Mesothelial cell of epicardium (in vitro differentiated cells): ENCODE data around the gene NXPH3. TPM values are rescaled to one million over a fixed set of nuclear protein-coding genes. Genes with fewer than 3 reads are reported as not detected.

ENCODE experiments used
- DNase-seq, 2 experiments: peaks; one replicate each; pipeline ENCODE4 v3.0.0; 2021; ENCODE audit warnings: low spot score in 2 of 2; ENCODE audit not compliant: unreplicated experiment in 2 of 2
- H3K27ac Mint-ChIP-seq: 2 replicates; pipeline ENCODE4 v1.8.0; 2021; ENCODE audit warnings: mixed read lengths
- H3K27me3 Mint-ChIP-seq: 2 replicates; pipeline ENCODE4 v1.8.0; 2021; ENCODE audit warnings: low read depth, mixed read lengths
- H3K36me3 Mint-ChIP-seq: 2 replicates; pipeline ENCODE4 v1.8.0; 2021; ENCODE audit warnings: mixed read lengths
- H3K4me1 Mint-ChIP-seq: 2 replicates; pipeline ENCODE4 v1.8.0; 2021; ENCODE audit warnings: mixed read lengths
- H3K4me3 Mint-ChIP-seq: 2 replicates; pipeline ENCODE4 v1.8.0; 2021; ENCODE audit warnings: mild to moderate bottlenecking, moderate library complexity, mixed read lengths
- H3K9me3 Mint-ChIP-seq: 2 replicates; pipeline ENCODE4 v1.8.0; 2021; ENCODE audit warnings: mixed read lengths
- total RNA-seq: library from RNA; stranded (reverse); gene quantifications from 3 replicates; pipeline ENCODE4 v1.2.1, GENCODE V29; 2021
- TF ChIP-seq, protein P1 (sequence below): fragments of 200-600 bp; sonication (generic); IDR thresholded peaks from one replicate; pipeline ENCODE4 v1.5.0; 2021; ENCODE audit warnings: antibody characterized with exemption; ENCODE audit not compliant: unreplicated experiment

NXPH3 gene
- total RNA-seq, 1 donor from 2014 or later, result 0.83 TPM

- Mint-ChIP-seq H3K9me3 (no peaks in the 10 kb centered on the region), H3K36me3 (peaks cover 31% of the 10 kb centered on the region), H3K4me1 (peaks cover 12% of the 10 kb centered on the region), H3K27ac (no peak overlapping the region), H3K4me3 (no peak overlapping the region), H3K27me3 (no peaks in the 10 kb centered on the region)
- TF ChIP-seq, protein P1, sequence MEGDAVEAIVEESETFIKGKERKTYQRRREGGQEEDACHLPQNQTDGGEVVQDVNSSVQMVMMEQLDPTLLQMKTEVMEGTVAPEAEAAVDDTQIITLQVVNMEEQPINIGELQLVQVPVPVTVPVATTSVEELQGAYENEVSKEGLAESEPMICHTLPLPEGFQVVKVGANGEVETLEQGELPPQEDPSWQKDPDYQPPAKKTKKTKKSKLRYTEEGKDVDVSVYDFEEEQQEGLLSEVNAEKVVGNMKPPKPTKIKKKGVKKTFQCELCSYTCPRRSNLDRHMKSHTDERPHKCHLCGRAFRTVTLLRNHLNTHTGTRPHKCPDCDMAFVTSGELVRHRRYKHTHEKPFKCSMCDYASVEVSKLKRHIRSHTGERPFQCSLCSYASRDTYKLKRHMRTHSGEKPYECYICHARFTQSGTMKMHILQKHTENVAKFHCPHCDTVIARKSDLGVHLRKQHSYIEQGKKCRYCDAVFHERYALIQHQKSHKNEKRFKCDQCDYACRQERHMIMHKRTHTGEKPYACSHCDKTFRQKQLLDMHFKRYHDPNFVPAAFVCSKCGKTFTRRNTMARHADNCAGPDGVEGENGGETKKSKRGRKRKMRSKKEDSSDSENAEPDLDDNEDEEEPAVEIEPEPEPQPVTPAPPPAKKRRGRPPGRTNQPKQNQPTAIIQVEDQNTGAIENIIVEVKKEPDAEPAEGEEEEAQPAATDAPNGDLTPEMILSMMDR, result no peak
- DNase-seq, result no peak
Measured at GRCh38 chr17:49595328-49595727, 19.7 kb downstream of the NXPH3 start.

- DNase-seq, result no peak
- Mint-ChIP-seq H3K4me3 (no peak overlapping the region), H3K9me3 (no peaks in the 10 kb centered on the region), H3K4me1 (peaks cover 12% of the 10 kb centered on the region), H3K36me3 (peaks cover 33% of the 10 kb centered on the region), H3K27ac (no peak overlapping the region), H3K27me3 (no peaks in the 10 kb centered on the region)
- TF ChIP-seq, protein P1, result no peak
Measured at GRCh38 chr17:49595980-49596379, 20.3 kb downstream of the NXPH3 start.

GRCh38 chr17:49596613-49597244 lies 21.1 kb downstream of the NXPH3 start:
- TF ChIP-seq, protein P1, result no peak
- H3K9me3 Mint-ChIP-seq, result no peaks in the 10 kb centered on the region
- no peak overlapping the region for H3K27ac Mint-ChIP-seq
- H3K4me1 Mint-ChIP-seq, result peaks cover 12% of the 10 kb centered on the region
- no peak for DNase-seq
- H3K36me3 Mint-ChIP-seq, result peaks cover 32% of the 10 kb centered on the region
- no peaks in the 10 kb centered on the region for H3K27me3 Mint-ChIP-seq
- H3K4me3 Mint-ChIP-seq, result no peak overlapping the region

DNA sequence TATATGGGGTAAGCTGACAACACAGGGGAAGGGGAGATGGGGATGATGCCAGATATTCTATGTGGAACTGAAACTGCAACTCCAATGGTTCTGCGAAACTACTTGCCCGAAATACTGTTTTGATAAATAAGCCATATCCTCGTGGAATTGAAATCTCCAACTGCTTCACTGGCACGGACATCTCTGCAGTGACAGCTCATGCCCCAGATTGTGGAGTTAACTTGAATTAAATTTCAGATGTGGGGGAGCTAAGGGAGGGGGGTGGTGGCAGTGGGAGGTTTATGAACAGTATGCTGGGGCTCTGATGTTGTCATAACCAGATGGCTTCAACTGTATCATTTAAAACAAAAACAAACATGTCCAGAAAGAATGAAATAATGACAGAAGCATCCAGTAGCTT lies 21.8 kb downstream of the NXPH3 start:
- Mint-ChIP-seq H3K27ac (peak overlapping the region; percentile 7), H3K9me3 (no peaks in the 10 kb centered on the region), H3K4me3 (no peak overlapping the region), H3K36me3 (peaks cover 33% of the 10 kb centered on the region), H3K4me1 (peaks cover 12% of the 10 kb centered on the region), H3K27me3 (no peaks in the 10 kb centered on the region)
- TF ChIP-seq, protein P1, result no peak
- no peak for DNase-seq

DNA sequence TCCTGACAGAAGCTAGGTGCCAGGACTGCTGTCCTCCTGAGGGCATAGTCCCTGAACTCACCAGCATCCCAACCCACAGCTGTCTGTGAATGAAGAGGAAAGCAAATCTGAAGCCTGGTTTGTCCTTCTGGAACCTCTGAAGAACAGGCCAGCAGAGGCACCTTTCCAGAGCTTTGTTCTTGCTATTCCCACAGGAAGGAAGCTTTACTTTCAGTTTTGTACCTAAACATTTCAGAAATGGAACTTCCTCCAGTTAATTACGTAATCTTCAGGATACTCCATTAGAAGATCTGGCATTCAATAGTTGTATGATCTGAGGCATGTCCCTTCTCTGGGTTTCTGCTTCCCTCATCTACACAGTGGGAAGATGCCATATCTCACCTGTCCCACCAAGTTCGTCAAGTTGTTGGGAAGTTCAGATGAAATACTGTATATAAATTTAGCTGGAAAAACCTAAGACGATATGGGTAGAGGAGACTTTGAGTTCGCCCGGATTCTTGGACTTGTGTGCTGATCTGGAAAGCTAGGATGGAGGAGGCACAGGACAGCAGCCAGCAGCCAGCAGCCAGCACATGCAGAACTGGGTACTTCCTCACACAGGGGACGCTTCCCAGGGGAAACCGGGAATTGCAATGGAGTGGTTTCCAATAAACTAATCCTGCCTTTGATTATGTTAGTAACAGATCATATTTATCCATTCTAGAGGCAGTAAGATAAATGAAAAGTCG lies 22.4 kb downstream of the NXPH3 start:
- Mint-ChIP-seq H3K27me3 (no peaks in the 10 kb centered on the region), H3K9me3 (no peaks in the 10 kb centered on the region), H3K27ac (no peak overlapping the region), H3K4me3 (no peak overlapping the region), H3K36me3 (peaks cover 32% of the 10 kb centered on the region), H3K4me1 (peaks cover 12% of the 10 kb centered on the region)
- TF ChIP-seq, protein P1, result no peak
- no peak for DNase-seq
